ENCODE measurements around the gene RRP12.

- TF ChIP-seq CTCF (IDR thresholded peaks at IDR 0.05), result no peak
- no peak for TF ChIP-seq POLR2A (IDR thresholded peaks at IDR 0.05)
Observed at GRCh38 chr10:97376413-97376812, 24.7 kb downstream of the RRP12 start.

All from body of pancreas (tissue), 4 donors.